H1 (cell line): Measurements from ENCODE around the gene TSPEAR. TPM values are rescaled to one million over a fixed set of nuclear protein-coding genes. Genes with fewer than 3 reads are reported as not detected.

Experiments
- ATF2 ChIP-seq: IDR thresholded peaks from 2 replicates; pipeline ENCODE4 v1.6.1; 2012; ENCODE audit warnings: low read length, inconsistent platforms
- EGR1 ChIP-seq: IDR thresholded peaks from 2 replicates; pipeline ENCODE4 v1.6.1; 2011; ENCODE audit warnings: low read depth, low read length, borderline replicate concordance
- GTF2F1 ChIP-seq: IDR thresholded peaks from 2 replicates; pipeline ENCODE4 v1.6.1; 2012; ENCODE audit warnings: low read depth, low read length, improper control_type of control experiment, borderline replicate concordance
- JUND ChIP-seq: IDR thresholded peaks from 2 replicates; pipeline ENCODE4 v1.6.1; 2011; ENCODE audit warnings: mild to moderate bottlenecking, improper control_type of control experiment, low read length
- RBBP5 ChIP-seq: IDR thresholded peaks from 2 replicates; pipeline ENCODE4 v1.7.1; 2012; ENCODE audit warnings: low read depth, mild to moderate bottlenecking, inconsistent platforms, low read length, moderate library complexity, borderline replicate concordance
- TEAD4 ChIP-seq: IDR thresholded peaks from 2 replicates; pipeline ENCODE4 v1.6.1; 2012; ENCODE audit warnings: low read depth, low read length, inconsistent platforms, mixed read lengths
- polyA plus RNA-seq, 7 experiments: library from polyadenylated mRNA; depleted of rRNA in 3 of 7; stranded (reverse) in 5 of 7; unstranded in 2 of 7; fragments of >200 nt in 5 of 7; fragments of 200-250 nt in 2 of 7; gene quantifications; 1 replicate in 5 of 7; 2 replicates in 1 of 7; 4 replicates in 1 of 7; pipeline versions ENCODE4 v1.2.1 to v1.2.3, GENCODE V29; 2011 to 2013; ENCODE audit warnings: missing spikeins in 2 of 7, mixed read lengths in 2 of 7
- total RNA-seq: library from RNA; stranded (reverse); fragmentation: NEBNext Ultra II Directional; extraction: Animal tissue kit (Norgen Biotek cat#: 25700); gene quantifications from 2 replicates; pipeline ENCODE4 v1.2.1, GENCODE V29; 2021

The TSPEAR gene
- total and polyA plus RNA-seq, 2 of the 8 experiments (the other 6 are each of a cell fraction or from before 2014, with no cell fraction given), result 0.58 to 0.89 TPM

GRCh38 chr21:44477712-44478111 lies 233.7 kb downstream of the TSPEAR start (continued):
- no peak for TF ChIP-seq ATF2
- TF ChIP-seq TEAD4, result no peak
- TF ChIP-seq GTF2F1, result no peak
- TF ChIP-seq EGR1, result no peak
- no peak for TF ChIP-seq RBBP5
- no peak for TF ChIP-seq JUND
- TF ChIP-seq, all 59 proteins: peak for 0
